HG02840 (cell line): ENCODE data around the gene SUGCT.
"Not testable (repeated sequence)": the region's sequence is repeated elsewhere in the genome, so short reads cannot be mapped to it uniquely, and the experiment has no call there.

Source experiments
- ATAC-seq: cut with Tn5 transposase; IDR thresholded peaks from one replicate; pipeline ENCODE4 v1.9.1; 2021; ENCODE audit warnings: mild to moderate bottlenecking, moderate library complexity, moderate number of reproducible peaks; ENCODE audit not compliant: unreplicated experiment, low FRiP score

The SUGCT gene

DNA sequence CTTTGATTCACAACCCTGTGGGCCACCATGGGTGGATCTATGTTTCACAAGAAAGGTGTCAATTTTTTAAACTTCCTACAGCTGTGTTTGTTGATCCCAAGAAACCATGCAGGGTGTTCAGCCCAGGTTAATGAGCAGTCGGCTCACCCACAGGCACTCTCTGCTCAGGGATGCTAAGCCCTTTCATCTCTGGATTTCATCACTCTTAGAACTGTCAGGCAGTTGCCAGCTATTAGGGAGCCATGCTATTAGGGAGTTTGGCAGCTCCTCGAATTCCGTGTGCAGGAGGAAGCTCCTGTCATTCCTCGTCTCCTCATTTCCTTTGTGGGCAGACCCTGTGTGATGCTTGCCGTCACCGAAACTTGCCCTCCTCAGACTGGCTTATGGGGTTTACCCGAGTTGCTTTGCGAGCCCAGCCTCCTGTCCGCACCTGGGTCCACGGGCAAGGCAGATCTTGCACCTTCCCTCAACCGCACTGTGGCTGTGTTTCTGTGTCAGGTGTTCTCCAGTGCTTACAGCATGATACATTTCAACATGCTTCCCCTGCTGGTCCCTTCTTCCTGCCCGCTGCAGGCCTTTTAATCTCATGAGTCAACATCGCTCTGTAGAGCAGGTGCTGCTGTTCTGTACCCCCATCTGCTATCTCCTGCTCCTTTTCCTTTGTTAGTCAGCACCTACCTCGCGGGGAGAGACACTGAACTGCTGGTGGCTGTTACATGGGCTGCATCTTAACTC, 509.8 kb downstream of the SUGCT start:
- ATAC-seq: no peak

DNA sequence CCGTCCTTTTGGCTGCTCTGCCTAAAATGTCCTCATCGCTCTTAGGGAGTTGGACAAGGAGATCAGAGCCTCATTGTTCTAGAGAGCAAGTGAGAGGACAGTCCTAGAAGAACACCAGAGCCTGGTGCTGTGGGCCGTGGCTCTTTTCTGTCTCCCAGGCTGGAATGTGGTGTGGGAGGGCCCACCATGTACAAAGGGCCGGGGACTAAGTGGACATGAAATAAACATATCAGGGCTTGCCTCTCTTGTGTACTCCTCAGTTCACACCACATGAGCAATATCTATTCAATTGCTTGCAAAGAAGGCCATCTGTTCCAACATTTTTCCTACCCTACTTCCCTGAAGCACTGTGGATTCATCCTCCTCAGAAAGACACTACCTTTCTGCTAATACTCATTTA, 510.4 kb downstream of the SUGCT start:
- no peak for ATAC-seq

- ATAC-seq: no peak
These were observed 511.9 kb downstream of the SUGCT start for GRCh38 chr7:40646717-40647116.

DNA sequence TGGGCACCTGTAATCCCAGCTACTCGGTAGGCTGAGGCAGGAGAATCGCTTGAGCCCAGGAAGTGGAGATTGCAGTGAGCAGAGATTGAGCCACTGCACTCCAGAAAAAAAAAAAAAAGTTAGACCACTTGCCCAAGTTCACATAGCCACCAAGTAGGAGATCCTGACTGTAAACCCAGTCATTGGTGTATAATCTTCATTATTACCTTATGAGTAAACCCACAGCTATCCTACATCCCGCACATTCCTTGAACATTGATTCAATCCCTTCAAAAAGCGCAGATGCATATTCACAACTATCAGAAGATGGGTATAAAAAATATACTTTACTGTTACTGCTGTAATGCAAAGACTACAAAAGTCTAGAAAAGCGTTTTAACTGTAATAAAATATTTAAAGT, 512.9 kb downstream of the SUGCT start:
- no peak for ATAC-seq

DNA sequence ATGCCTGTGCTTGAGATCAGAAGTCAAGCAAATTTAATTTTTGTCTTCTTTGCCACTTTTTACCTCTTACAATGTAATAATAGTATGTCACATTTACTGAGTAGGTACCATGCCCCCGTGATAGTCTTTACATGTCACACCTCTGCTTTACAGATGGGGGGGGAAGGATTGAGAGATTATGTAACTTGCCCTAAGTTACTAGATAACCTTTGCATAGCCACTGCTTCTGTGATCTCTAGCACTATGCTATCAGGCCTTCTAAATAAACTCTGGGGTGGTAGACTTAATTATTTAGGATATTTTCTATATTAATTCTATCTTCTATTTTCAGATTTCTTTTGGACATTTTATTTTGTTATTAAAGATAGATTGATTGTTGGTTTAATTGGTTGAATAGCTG, 514.4 kb downstream of the SUGCT start:
- no peak for ATAC-seq

DNA sequence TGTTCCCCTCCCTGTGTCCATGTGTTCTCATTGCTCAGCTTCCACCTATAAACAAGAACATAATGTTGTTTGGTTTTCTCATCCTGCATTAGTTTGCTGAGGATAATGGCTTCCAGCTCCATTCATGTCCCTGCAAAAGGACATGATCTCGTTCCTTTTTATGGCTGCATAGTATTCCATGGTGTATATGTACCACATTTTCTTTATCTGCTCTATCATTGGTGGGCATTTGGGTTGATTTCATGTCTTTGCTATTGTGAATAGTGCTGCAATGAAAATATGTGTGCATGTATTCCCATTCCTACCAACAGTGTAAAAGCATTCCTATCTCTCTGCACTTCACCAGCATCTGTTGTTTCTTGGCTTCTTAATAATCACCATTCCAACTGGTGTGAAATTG, 516.1 kb downstream of the SUGCT start:
- ATAC-seq: not testable (repeated sequence)

- no peak for ATAC-seq
These were observed 519.4 kb downstream of the SUGCT start for GRCh38 chr7:40654171-40654570.

DNA sequence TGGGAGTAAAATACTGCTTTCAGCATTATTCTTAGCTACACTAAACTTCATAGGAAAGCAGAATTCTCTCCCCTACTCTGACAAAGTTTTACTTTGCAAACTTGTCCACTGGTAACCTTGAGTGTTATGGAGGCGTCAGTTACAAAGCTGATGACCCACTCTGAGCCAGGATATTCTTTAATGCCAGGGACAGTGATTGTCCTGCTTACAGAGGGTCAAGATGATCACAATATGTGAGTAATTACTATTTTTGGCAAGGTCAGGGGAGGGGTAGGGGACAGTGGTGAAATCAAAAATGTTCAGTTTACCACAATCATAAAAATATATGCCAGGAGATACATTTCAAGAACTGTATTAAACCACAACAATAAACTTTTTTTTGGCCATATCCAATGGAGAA, 520.6 kb downstream of the SUGCT start:
- no peak for ATAC-seq

DNA sequence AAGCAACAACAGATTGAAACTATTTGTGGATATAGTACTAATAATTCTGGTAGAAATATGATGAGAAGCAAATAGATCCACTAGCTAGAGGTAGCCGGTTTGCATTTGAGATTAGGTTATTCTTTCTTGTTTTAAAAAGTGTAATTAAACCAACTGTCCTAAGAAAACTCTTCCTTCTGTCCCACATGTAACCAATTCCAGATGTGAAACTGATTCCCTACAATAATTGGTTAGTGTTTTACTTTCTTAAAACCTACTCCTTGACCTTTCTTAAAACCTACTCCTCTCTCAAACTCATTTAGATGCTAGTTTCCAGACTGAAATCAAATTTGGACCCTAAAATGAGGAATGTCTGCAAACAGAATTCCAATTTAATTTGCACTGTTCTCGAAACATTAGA, 521.5 kb downstream of the SUGCT start:
- ATAC-seq: no peak

- no peak for ATAC-seq
These were observed 523.9 kb downstream of the SUGCT start for GRCh38 chr7:40658729-40659128.

GRCh38 chr7:40659231-40659630, 524.4 kb downstream of the SUGCT start:
- no peak for ATAC-seq

GRCh38 chr7:40673285-40673684, 538.5 kb downstream of the SUGCT start:
- ATAC-seq: no peak

DNA sequence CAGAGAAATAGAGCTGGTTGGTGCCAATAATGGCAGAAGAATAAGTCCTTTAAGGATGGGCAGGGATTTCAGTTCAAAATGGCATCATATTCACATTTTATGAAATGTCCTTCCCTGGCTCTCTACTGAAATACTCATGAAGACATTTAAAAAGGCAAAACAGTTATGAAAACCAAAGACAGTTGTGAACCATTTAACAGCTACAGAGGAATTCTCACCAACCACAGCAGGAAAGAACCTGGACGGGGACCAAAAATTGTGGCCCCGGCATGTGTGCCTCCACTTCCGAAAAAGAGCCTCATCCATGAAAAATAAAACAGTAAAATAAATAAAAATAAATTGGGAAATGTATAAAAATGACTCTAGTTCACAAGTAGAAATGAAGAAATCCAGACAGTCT, 539.5 kb downstream of the SUGCT start:
- no peak for ATAC-seq

- no peak for ATAC-seq
These were observed 540.9 kb downstream of the SUGCT start for GRCh38 chr7:40675741-40676140.

- no peak for ATAC-seq
These were observed 541.4 kb downstream of the SUGCT start for GRCh38 chr7:40676221-40676620.

DNA sequence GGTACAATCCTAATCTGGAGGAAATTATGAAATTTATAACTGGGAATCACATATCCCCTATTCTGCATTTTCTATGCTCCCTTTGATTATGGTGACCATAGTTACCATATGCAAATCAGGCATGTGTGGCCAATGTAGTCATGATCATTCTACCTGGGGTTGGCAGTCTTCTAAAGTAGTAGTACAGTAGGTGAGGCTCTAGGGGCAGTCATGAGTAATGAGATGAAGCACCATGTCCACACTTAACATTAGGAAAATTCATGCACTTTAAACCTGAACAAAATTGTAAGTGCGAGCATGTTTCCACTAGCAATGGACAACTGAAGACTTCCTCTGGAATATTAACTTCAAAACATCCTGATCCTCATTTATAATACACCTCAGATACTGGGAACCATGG, 545.9 kb downstream of the SUGCT start:
- no peak for ATAC-seq

DNA sequence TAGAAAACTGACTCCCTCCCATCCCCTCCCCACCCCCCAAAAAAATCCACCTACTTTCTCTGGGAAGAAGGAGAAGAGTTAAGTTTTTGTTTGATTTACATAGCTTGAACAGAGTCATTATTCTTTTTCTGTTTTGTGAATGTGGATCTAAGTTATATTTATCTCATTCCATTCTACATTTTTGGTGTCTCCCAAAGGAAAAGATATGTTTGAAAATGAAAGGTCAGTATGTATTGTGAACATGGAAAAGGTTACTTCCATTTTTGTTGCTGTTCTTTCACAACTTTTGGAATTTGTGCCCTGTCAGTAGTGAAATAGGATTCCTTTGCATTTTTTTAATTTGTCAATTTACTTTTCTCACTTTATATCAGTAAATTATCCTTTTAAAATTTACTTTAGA, 547.9 kb downstream of the SUGCT start:
- no peak for ATAC-seq

GRCh38 chr7:40694026-40694809, 559.4 kb downstream of the SUGCT start:
- ATAC-seq: no peak

DNA sequence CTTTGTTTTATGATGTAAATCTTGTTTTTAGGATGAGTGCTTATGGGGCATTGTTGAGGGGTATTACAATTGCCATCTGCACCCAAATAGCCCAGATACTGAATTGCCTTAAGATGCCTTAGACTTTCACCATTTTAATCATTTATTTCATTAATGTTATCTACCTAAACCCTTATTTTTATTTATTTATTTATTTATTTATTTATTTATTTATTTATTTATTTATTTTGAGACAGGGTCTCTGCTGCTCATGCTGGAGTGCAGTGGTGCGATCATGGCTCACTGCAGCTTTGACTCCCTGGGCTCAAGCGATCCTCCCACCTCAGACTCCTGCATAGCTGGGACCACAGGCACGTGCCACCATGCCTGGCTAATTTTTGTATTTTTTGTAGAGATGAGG, 560.2 kb downstream of the SUGCT start:
- ATAC-seq: no peak

GRCh38 chr7:40697653-40698052, 562.8 kb downstream of the SUGCT start:
- ATAC-seq: no peak

- no peak for ATAC-seq
These were observed 563.6 kb downstream of the SUGCT start for GRCh38 chr7:40698214-40698920.

DNA sequence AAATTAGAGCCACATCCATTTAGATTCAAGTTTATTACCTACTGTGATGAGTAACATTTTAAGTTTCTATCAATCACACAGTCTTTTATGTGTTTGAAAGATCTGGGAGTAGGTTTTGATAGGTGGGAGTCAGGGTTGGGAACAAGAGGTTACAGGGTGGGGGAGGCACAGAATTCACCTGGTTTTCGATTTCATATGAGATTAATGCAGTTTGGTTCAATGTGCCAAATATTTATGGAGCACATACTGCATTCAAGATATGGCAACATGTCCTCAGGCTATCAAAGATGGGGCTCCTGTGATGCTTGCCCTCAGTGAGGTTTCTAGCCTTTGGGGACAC, 564.1 kb downstream of the SUGCT start:
- ATAC-seq: no peak
